T-helper 17 cell (primary cell): ENCODE results near the gene RSPH6A. TPM values are rescaled to one million over a fixed set of nuclear protein-coding genes. Genes with fewer than 3 reads are reported as not detected.

ENCODE experiments used
- ATAC-seq: fragments of 150-1000 bp; cut with Tn5 transposase; 2 replicates; pipeline ENCODE4 v1.10.0; 2021; ENCODE audit warnings: mild to moderate bottlenecking, moderate library complexity
- DNase-seq, 3 donors: peaks; one replicate each; pipeline versions ENCODE4 v3.0.0 to v3.0.0-alpha.2; 2020 to 2021
- H3K9me3 ChIP-seq: one replicate; pipeline ENCODE4 v1.7.0; 2013; ENCODE audit warnings: low read length, mild to moderate bottlenecking; ENCODE audit not compliant: control insufficient read depth, poor library complexity, severe bottlenecking
- H3K27ac Mint-ChIP-seq: one replicate; pipeline ENCODE4 v1.8.0; 2022; ENCODE audit warnings: mild to moderate bottlenecking, moderate library complexity, mixed read lengths
- H3K27me3 Mint-ChIP-seq: one replicate; pipeline ENCODE4 v1.8.0; 2022; ENCODE audit warnings: mixed read lengths
- H3K36me3 Mint-ChIP-seq: one replicate; pipeline ENCODE4 v1.8.0; 2022; ENCODE audit warnings: low read depth, mixed read lengths
- H3K4me1 Mint-ChIP-seq: one replicate; pipeline ENCODE4 v1.8.0; 2022; ENCODE audit warnings: mild to moderate bottlenecking, mixed read lengths
- H3K4me3 Mint-ChIP-seq: one replicate; pipeline ENCODE4 v1.8.0; 2022; ENCODE audit warnings: mild to moderate bottlenecking, moderate library complexity, mixed read lengths
- total RNA-seq, 4 donors: library from RNA in 2 of 4; stranded (reverse) in 2 of 4; gene quantifications; one replicate each; pipeline ENCODE4 v1.2.3 and lab custom pipeline; 2022 to 2026

The RSPH6A gene
- total RNA-seq, 2 donors from 2014 or later = 0.10 to 0.34 TPM

- Mint-ChIP-seq H3K27me3 (peaks cover 6% of the 10 kb centered on the region), H3K4me3 (peak overlapping the region; percentile 80), H3K36me3 (no peaks in the 10 kb centered on the region), H3K4me1 (peaks cover 20% of the 10 kb centered on the region), H3K27ac (no peak overlapping the region)
- H3K9me3 ChIP-seq = no peaks in the 10 kb centered on the region
- no peak for ATAC-seq
- no peak for DNase-seq
These were observed 47.0 kb downstream of the RSPH6A start for GRCh38 chr19:45767881-45768654.

GRCh38 chr19:45767410-45767880 is 47.7 kb downstream of the RSPH6A start:
- no peak overlapping the region for H3K27ac Mint-ChIP-seq
- H3K4me3 Mint-ChIP-seq = peak overlapping the region; percentile 68
- H3K4me1 Mint-ChIP-seq = peaks cover 20% of the 10 kb centered on the region
- ATAC-seq (no peak), DNase-seq (no peak)
- no peaks in the 10 kb centered on the region for H3K9me3 ChIP-seq
- no peaks in the 10 kb centered on the region for H3K36me3 Mint-ChIP-seq
- H3K27me3 Mint-ChIP-seq = peaks cover 6% of the 10 kb centered on the region

- H3K9me3 ChIP-seq = no peaks in the 10 kb centered on the region
- no peak for DNase-seq
- no peak overlapping the region for H3K27ac Mint-ChIP-seq
- H3K36me3 Mint-ChIP-seq = no peaks in the 10 kb centered on the region
- H3K27me3 Mint-ChIP-seq = peaks cover 6% of the 10 kb centered on the region
- peak overlapping the region; percentile 68 for H3K4me3 Mint-ChIP-seq
- no peak for ATAC-seq
- peaks cover 16% of the 10 kb centered on the region for H3K4me1 Mint-ChIP-seq
These were observed 48.2 kb downstream of the RSPH6A start for GRCh38 chr19:45766869-45767346.

- Mint-ChIP-seq H3K4me3 (peak overlapping the region; percentile 25), H3K27ac (peak overlapping the region; percentile 16), H3K27me3 (peaks cover 6% of the 10 kb centered on the region), H3K4me1 (peaks cover 16% of the 10 kb centered on the region), H3K36me3 (no peaks in the 10 kb centered on the region)
- no peaks in the 10 kb centered on the region for H3K9me3 ChIP-seq
- DNase-seq = no peak
- ATAC-seq = no peak
These were observed 48.7 kb downstream of the RSPH6A start for GRCh38 chr19:45766296-45766868.

GRCh38 chr19:45765702-45766295 is 49.3 kb downstream of the RSPH6A start:
- Mint-ChIP-seq H3K36me3 (no peaks in the 10 kb centered on the region), H3K27ac (peak overlapping the region; percentile 16), H3K27me3 (peaks cover 6% of the 10 kb centered on the region), H3K4me1 (peaks cover 16% of the 10 kb centered on the region), H3K4me3 (peak overlapping the region; percentile 25)
- H3K9me3 ChIP-seq = no peaks in the 10 kb centered on the region
- ATAC-seq = no peak
- DNase-seq = no peak

GRCh38 chr19:45764945-45765701 is 50.0 kb downstream of the RSPH6A start:
- Mint-ChIP-seq H3K27ac (no peak overlapping the region), H3K27me3 (peaks cover 6% of the 10 kb centered on the region), H3K4me1 (peaks cover 12% of the 10 kb centered on the region), H3K36me3 (no peaks in the 10 kb centered on the region), H3K4me3 (no peak overlapping the region)
- no peaks in the 10 kb centered on the region for H3K9me3 ChIP-seq
- DNase-seq (no peak), ATAC-seq (no peak)

GRCh38 chr19:45764475-45764874 is 50.6 kb downstream of the RSPH6A start:
- Mint-ChIP-seq H3K36me3 (no peaks in the 10 kb centered on the region), H3K27ac (no peak overlapping the region), H3K27me3 (peaks cover 6% of the 10 kb centered on the region), H3K4me3 (no peak overlapping the region), H3K4me1 (peaks cover 7% of the 10 kb centered on the region)
- no peak for DNase-seq
- H3K9me3 ChIP-seq = no peaks in the 10 kb centered on the region
- no peak for ATAC-seq

GRCh38 chr19:45763691-45764294 is 51.3 kb downstream of the RSPH6A start:
- no peak overlapping the region for H3K4me3 Mint-ChIP-seq
- H3K4me1 Mint-ChIP-seq = peaks cover 4% of the 10 kb centered on the region
- H3K27ac Mint-ChIP-seq = no peak overlapping the region
- no peak for ATAC-seq
- peaks cover 8% of the 10 kb centered on the region for H3K27me3 Mint-ChIP-seq
- no peak for DNase-seq
- no peaks in the 10 kb centered on the region for H3K36me3 Mint-ChIP-seq
- H3K9me3 ChIP-seq = no peaks in the 10 kb centered on the region

- no peak for DNase-seq
- H3K36me3 Mint-ChIP-seq = no peaks in the 10 kb centered on the region
- no peak overlapping the region for H3K4me3 Mint-ChIP-seq
- H3K27me3 Mint-ChIP-seq = peaks cover 10% of the 10 kb centered on the region
- no peaks in the 10 kb centered on the region for H3K9me3 ChIP-seq
- no peak overlapping the region for H3K27ac Mint-ChIP-seq
- peaks cover 2% of the 10 kb centered on the region for H3K4me1 Mint-ChIP-seq
- no peak for ATAC-seq
These were observed 52.1 kb downstream of the RSPH6A start for GRCh38 chr19:45762870-45763631.

- Mint-ChIP-seq H3K36me3 (no peaks in the 10 kb centered on the region), H3K4me1 (peaks cover 4% of the 10 kb centered on the region), H3K27me3 (peaks cover 13% of the 10 kb centered on the region), H3K27ac (no peak overlapping the region), H3K4me3 (no peak overlapping the region)
- DNase-seq = no peak
- H3K9me3 ChIP-seq = no peaks in the 10 kb centered on the region
- no peak for ATAC-seq
These were observed 53.4 kb downstream of the RSPH6A start for GRCh38 chr19:45761714-45762113.

- peaks cover 3% of the 10 kb centered on the region for H3K4me1 Mint-ChIP-seq
- no peaks in the 10 kb centered on the region for H3K9me3 ChIP-seq
- H3K27me3 Mint-ChIP-seq = peaks cover 10% of the 10 kb centered on the region
- H3K4me3 Mint-ChIP-seq = no peak overlapping the region
- H3K36me3 Mint-ChIP-seq = no peaks in the 10 kb centered on the region
- DNase-seq (no peak), ATAC-seq (no peak)
- no peak overlapping the region for H3K27ac Mint-ChIP-seq
These were observed 56.2 kb downstream of the RSPH6A start for GRCh38 chr19:45758921-45759320.

GRCh38 chr19:45757695-45758094 is 57.4 kb downstream of the RSPH6A start:
- DNase-seq (no peak), ATAC-seq (no peak)
- Mint-ChIP-seq H3K27me3 (peaks cover 10% of the 10 kb centered on the region), H3K4me1 (peaks cover 3% of the 10 kb centered on the region), H3K36me3 (no peaks in the 10 kb centered on the region), H3K4me3 (no peak overlapping the region), H3K27ac (no peak overlapping the region)
- H3K9me3 ChIP-seq = no peaks in the 10 kb centered on the region
